ENCODE results near the gene ZYG11B. TPM values are rescaled to one million over a fixed set of nuclear protein-coding genes. Genes with fewer than 3 reads are reported as not detected.
"Not testable (repeated sequence)": the region's sequence is repeated elsewhere in the genome, so short reads cannot be mapped to it uniquely, and the experiment has no call there.

The ZYG11B gene
- total RNA-seq, 1 donor from 2014 or later: 39.5 TPM

GRCh38 chr1:52857443-52857842 is 131.2 kb downstream of the ZYG11B start:
- Histone ChIP-seq H3K27me3 (no peaks in the 10 kb centered on the region), H3K36me3 (no peaks in the 10 kb centered on the region)

GRCh38 chr1:52862666-52863458 is 136.6 kb downstream of the ZYG11B start:
- no peak overlapping the region for H3K27ac Mint-ChIP-seq

More at GRCh38 chr1:52857443-52857842, 131.2 kb downstream of the ZYG11B start:
- H3K9me3 Mint-ChIP-seq: no peaks in the 10 kb centered on the region
- no peaks in the 10 kb centered on the region for H3K36me3 Mint-ChIP-seq
- no peaks in the 10 kb centered on the region for H3K27me3 Mint-ChIP-seq (ENCODE audit: insufficient read depth, low read depth)
- no peaks in the 10 kb centered on the region for H3K9me3 ChIP-seq (ENCODE audit: low read depth)
- H3K79me2 ChIP-seq (ENCODE audit: low read depth): no peaks in the 10 kb centered on the region
- no peak overlapping the region for H3K4me3 ChIP-seq
- H3K4me1 ChIP-seq: no peaks in the 10 kb centered on the region
- no peaks in the 10 kb centered on the region for H3F3A ChIP-seq (ENCODE audit: low read depth)
- no peak overlapping the region for H3K4me3 Mint-ChIP-seq
- no peaks in the 10 kb centered on the region for H3K4me1 Mint-ChIP-seq
- no peak for TF ChIP-seq EZH2 (IDR thresholded peaks at IDR 0.05)
- TF ChIP-seq CTCF (IDR thresholded peaks at IDR 0.05): no peak
- TF ChIP-seq EZH2phosphoT487 (IDR thresholded peaks at IDR 0.05): no peak
- H3K9ac ChIP-seq: no peak overlapping the region
- H3K27ac ChIP-seq: no peak overlapping the region
- H2AFZ ChIP-seq (replicated peaks): no peak overlapping the region
- H3K4me2 ChIP-seq: no peak overlapping the region
- no peak for DNase-seq (ENCODE audit: low spot score)
- H4K20me1 ChIP-seq (ENCODE audit: low read depth): no peaks in the 10 kb centered on the region
- H3K27ac Mint-ChIP-seq: no peak overlapping the region

GRCh38 chr1:52867087-52867863 is 141.0 kb downstream of the ZYG11B start:
- Histone ChIP-seq H3K9me3 (ENCODE audit: low read depth) (no peaks in the 10 kb centered on the region), H3K4me2 (no peak overlapping the region), H3F3A (ENCODE audit: low read depth) (no peaks in the 10 kb centered on the region), H3K4me1 (no peaks in the 10 kb centered on the region), H2AFZ (replicated peaks) (no peak overlapping the region), H3K79me2 (ENCODE audit: low read depth) (no peaks in the 10 kb centered on the region), H3K9ac (no peak overlapping the region), H3K36me3 (no peaks in the 10 kb centered on the region), H3K27me3 (no peaks in the 10 kb centered on the region), H4K20me1 (ENCODE audit: low read depth) (no peaks in the 10 kb centered on the region), H3K27ac (no peak overlapping the region), H3K4me3 (no peak overlapping the region)
- H3K27me3 Mint-ChIP-seq (ENCODE audit: insufficient read depth, low read depth): no peaks in the 10 kb centered on the region
- no peak overlapping the region for H3K27ac Mint-ChIP-seq
- H3K36me3 Mint-ChIP-seq: no peaks in the 10 kb centered on the region
- H3K4me1 Mint-ChIP-seq: no peaks in the 10 kb centered on the region
- DNase-seq (ENCODE audit: low spot score): no peak
- no peak overlapping the region for H3K4me3 Mint-ChIP-seq
- TF ChIP-seq CTCF (IDR thresholded peaks at IDR 0.05) (no peak), EZH2 (IDR thresholded peaks at IDR 0.05) (no peak), EZH2phosphoT487 (IDR thresholded peaks at IDR 0.05) (no peak)
- H3K9me3 Mint-ChIP-seq: peaks cover 5% of the 10 kb centered on the region

More at GRCh38 chr1:52862666-52863458, 136.6 kb downstream of the ZYG11B start:
- Mint-ChIP-seq H3K27me3 (ENCODE audit: insufficient read depth, low read depth) (no peaks in the 10 kb centered on the region), H3K4me3 (no peak overlapping the region), H3K4me1 (no peaks in the 10 kb centered on the region), H3K9me3 (no peaks in the 10 kb centered on the region), H3K36me3 (no peaks in the 10 kb centered on the region)
- Histone ChIP-seq H3K9ac (no peak overlapping the region), H3K79me2 (ENCODE audit: low read depth) (no peaks in the 10 kb centered on the region), H3K4me3 (no peak overlapping the region), H2AFZ (replicated peaks) (no peak overlapping the region), H3K4me2 (no peak overlapping the region), H3K4me1 (no peaks in the 10 kb centered on the region), H3K27ac (no peak overlapping the region), H3K9me3 (ENCODE audit: low read depth) (no peaks in the 10 kb centered on the region), H4K20me1 (ENCODE audit: low read depth) (no peaks in the 10 kb centered on the region), H3F3A (ENCODE audit: low read depth) (no peaks in the 10 kb centered on the region), H3K27me3 (no peaks in the 10 kb centered on the region), H3K36me3 (no peaks in the 10 kb centered on the region)
- DNase-seq (ENCODE audit: low spot score): no peak
- TF ChIP-seq EZH2 (IDR thresholded peaks at IDR 0.05): no peak
- no peak for TF ChIP-seq CTCF (IDR thresholded peaks at IDR 0.05)
- TF ChIP-seq EZH2phosphoT487 (IDR thresholded peaks at IDR 0.05): no peak

- H3K36me3 ChIP-seq; H3K27me3 Mint-ChIP-seq (ENCODE audit: insufficient read depth, low read depth); H3K4me2 ChIP-seq; H3K27me3 ChIP-seq; H2AFZ ChIP-seq (replicated peaks); H3K4me1 ChIP-seq; H3K9me3 ChIP-seq (ENCODE audit: low read depth); H3K79me2 ChIP-seq (ENCODE audit: low read depth); H3K9me3 Mint-ChIP-seq; H3K4me1 Mint-ChIP-seq; H3K9ac ChIP-seq; H3K36me3 Mint-ChIP-seq; H3K4me3 Mint-ChIP-seq; H3K27ac Mint-ChIP-seq; H3K4me3 ChIP-seq; H3K27ac ChIP-seq; H4K20me1 ChIP-seq (ENCODE audit: low read depth); H3F3A ChIP-seq (ENCODE audit: low read depth); DNase-seq (ENCODE audit: low spot score): not testable (repeated sequence)
These were observed 143.5 kb downstream of the ZYG11B start for GRCh38 chr1:52869727-52870126.
